GM12892 (cell line): ENCODE measurements around the gene KLHL8.

Source experiments
- POLR2A ChIP-seq: IDR thresholded peaks from 2 replicates; pipeline ENCODE4 v1.6.1; 2011; ENCODE audit warnings: low read depth, low read length, control low read depth
- POLR2AphosphoS5 ChIP-seq: IDR thresholded peaks from 2 replicates; pipeline ENCODE4 v1.6.1; 2011; ENCODE audit warnings: low read depth, low read length, control low read depth
- TAF1 ChIP-seq: IDR thresholded peaks from 2 replicates; pipeline ENCODE4 v1.6.1; 2011; ENCODE audit warnings: low read depth, mild to moderate bottlenecking, control low read depth, low read length, borderline replicate concordance

- TF ChIP-seq TAF1, result no peak
- TF ChIP-seq POLR2AphosphoS5, result no peak
- no peak for TF ChIP-seq POLR2A
Observed at GRCh38 chr4:87188048-87188447, 32.4 kb downstream of the KLHL8 start.
